Vagina (tissue), 2 donors: ENCODE data around the gene TRIM10.

Experiments
- POLR2A ChIP-seq, 2 donors: fragments of 450-650 bp; IDR thresholded peaks; one replicate each; pipeline ENCODE4 v1.6.1; 2017; ENCODE audit warnings: antibody characterized with exemption in 2 of 2, mild to moderate bottlenecking in 2 of 2, moderate library complexity in 2 of 2
- TF ChIP-seq, protein P1 (sequence below), 3 experiments: fragments of 450-650 bp in 2 of 3; fragments of 200-600 bp in 1 of 3; sonication (generic) in 1 of 3; IDR thresholded peaks; one replicate each; pipeline ENCODE4 v1.5.1; 2017 to 2019; ENCODE audit warnings: antibody characterized with exemption in 3 of 3, mild to moderate bottlenecking in 2 of 3, moderate library complexity in 2 of 3

DNA sequence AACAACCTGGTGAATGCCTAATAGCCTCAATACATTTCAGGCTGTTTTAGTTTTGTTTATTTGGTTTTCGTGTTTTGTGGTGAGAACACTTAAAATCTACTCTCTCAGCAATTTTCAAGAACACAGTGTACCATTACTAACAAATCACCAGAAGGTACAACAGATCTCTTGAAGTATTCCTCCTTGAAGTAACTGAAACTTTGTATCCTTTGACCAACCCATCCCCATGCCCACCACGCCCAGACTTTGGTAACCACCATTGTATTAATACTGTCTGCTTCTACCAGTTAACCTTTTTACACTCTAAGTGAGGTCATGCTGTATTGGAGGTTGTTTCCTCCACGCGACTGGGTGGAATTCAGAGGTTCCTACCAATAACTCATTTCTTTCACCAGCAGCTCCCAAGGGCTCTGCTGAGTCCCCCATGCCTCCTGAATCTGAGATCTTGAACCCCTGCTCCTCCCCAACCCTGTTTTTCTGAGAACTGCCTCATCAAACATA is 30.8 kb downstream of the TRIM10 start:
- TF ChIP-seq, protein P1, sequence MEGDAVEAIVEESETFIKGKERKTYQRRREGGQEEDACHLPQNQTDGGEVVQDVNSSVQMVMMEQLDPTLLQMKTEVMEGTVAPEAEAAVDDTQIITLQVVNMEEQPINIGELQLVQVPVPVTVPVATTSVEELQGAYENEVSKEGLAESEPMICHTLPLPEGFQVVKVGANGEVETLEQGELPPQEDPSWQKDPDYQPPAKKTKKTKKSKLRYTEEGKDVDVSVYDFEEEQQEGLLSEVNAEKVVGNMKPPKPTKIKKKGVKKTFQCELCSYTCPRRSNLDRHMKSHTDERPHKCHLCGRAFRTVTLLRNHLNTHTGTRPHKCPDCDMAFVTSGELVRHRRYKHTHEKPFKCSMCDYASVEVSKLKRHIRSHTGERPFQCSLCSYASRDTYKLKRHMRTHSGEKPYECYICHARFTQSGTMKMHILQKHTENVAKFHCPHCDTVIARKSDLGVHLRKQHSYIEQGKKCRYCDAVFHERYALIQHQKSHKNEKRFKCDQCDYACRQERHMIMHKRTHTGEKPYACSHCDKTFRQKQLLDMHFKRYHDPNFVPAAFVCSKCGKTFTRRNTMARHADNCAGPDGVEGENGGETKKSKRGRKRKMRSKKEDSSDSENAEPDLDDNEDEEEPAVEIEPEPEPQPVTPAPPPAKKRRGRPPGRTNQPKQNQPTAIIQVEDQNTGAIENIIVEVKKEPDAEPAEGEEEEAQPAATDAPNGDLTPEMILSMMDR (IDR thresholded peaks at IDR 0.05): no peak
- no peak for TF ChIP-seq POLR2A (IDR thresholded peaks at IDR 0.05)
